ENCODE measurements around the gene PARD3.
A peak's percentile ranks its signal among the peaks of the same experiment; 100 is the strongest.

Gene PARD3

GRCh38 chr10:34761453-34761852 is 53.6 kb downstream of the PARD3 start:
- H3K27ac ChIP-seq (ENCODE audit: poor library complexity, severe bottlenecking), result peak overlapping the region; percentile 89
- no peak for DNase-seq (ENCODE audit: low spot score)
- ATAC-seq (ENCODE audit: low read depth), result no peak
- H3K36me3 ChIP-seq (ENCODE audit: low read depth), result no peaks in the 10 kb centered on the region
- H3K9me3 ChIP-seq (ENCODE audit: severe bottlenecking), result peaks cover 3% of the 10 kb centered on the region
- no peak overlapping the region for H3K4me3 ChIP-seq (ENCODE audit: severe bottlenecking)
- H3K27me3 ChIP-seq (ENCODE audit: insufficient read depth, poor library complexity, severe bottlenecking), result no peaks in the 10 kb centered on the region
- no peak for TF ChIP-seq CTCF (IDR thresholded peaks at IDR 0.05; ENCODE audit: poor library complexity, severe bottlenecking)
- peaks cover 48% of the 10 kb centered on the region for H3K4me1 ChIP-seq (ENCODE audit: insufficient read depth, poor library complexity, severe bottlenecking)

GRCh38 chr10:34760606-34761005 is 54.5 kb downstream of the PARD3 start:
- DNase-seq (ENCODE audit: low spot score) (no peak), ATAC-seq (ENCODE audit: low read depth) (peak; percentile 87)
- Histone ChIP-seq H3K9me3 (ENCODE audit: severe bottlenecking) (peaks cover 3% of the 10 kb centered on the region), H3K27ac (ENCODE audit: poor library complexity, severe bottlenecking) (peak overlapping the region; percentile 89), H3K27me3 (ENCODE audit: insufficient read depth, poor library complexity, severe bottlenecking) (no peaks in the 10 kb centered on the region), H3K36me3 (ENCODE audit: low read depth) (no peaks in the 10 kb centered on the region), H3K4me1 (ENCODE audit: insufficient read depth, poor library complexity, severe bottlenecking) (peaks cover 48% of the 10 kb centered on the region), H3K4me3 (ENCODE audit: severe bottlenecking) (no peak overlapping the region)
- TF ChIP-seq CTCF (IDR thresholded peaks at IDR 0.05; ENCODE audit: poor library complexity, severe bottlenecking), result no peak

- Histone ChIP-seq H3K4me1 (ENCODE audit: insufficient read depth, poor library complexity, severe bottlenecking) (peaks cover 48% of the 10 kb centered on the region), H3K4me3 (ENCODE audit: severe bottlenecking) (no peak overlapping the region), H3K27me3 (ENCODE audit: insufficient read depth, poor library complexity, severe bottlenecking) (no peaks in the 10 kb centered on the region), H3K9me3 (ENCODE audit: severe bottlenecking) (peaks cover 3% of the 10 kb centered on the region), H3K36me3 (ENCODE audit: low read depth) (no peaks in the 10 kb centered on the region), H3K27ac (ENCODE audit: poor library complexity, severe bottlenecking) (peak overlapping the region; percentile 89)
- ATAC-seq (ENCODE audit: low read depth) (no peak), DNase-seq (ENCODE audit: low spot score) (no peak)
- TF ChIP-seq CTCF (IDR thresholded peaks at IDR 0.05; ENCODE audit: poor library complexity, severe bottlenecking), result no peak
Observed at GRCh38 chr10:34759837-34760215, 55.3 kb downstream of the PARD3 start.

- no peak for DNase-seq (ENCODE audit: low spot score)
- peak overlapping the region; percentile 89 for H3K27ac ChIP-seq (ENCODE audit: poor library complexity, severe bottlenecking)
- H3K27me3 ChIP-seq (ENCODE audit: insufficient read depth, poor library complexity, severe bottlenecking), result no peaks in the 10 kb centered on the region
- H3K36me3 ChIP-seq (ENCODE audit: low read depth), result no peaks in the 10 kb centered on the region
- no peak overlapping the region for H3K4me3 ChIP-seq (ENCODE audit: severe bottlenecking)
- no peak for ATAC-seq (ENCODE audit: low read depth)
- peaks cover 48% of the 10 kb centered on the region for H3K4me1 ChIP-seq (ENCODE audit: insufficient read depth, poor library complexity, severe bottlenecking)
- peaks cover 3% of the 10 kb centered on the region for H3K9me3 ChIP-seq (ENCODE audit: severe bottlenecking)
- no peak for TF ChIP-seq CTCF (IDR thresholded peaks at IDR 0.05; ENCODE audit: poor library complexity, severe bottlenecking)
Observed at GRCh38 chr10:34759161-34759836, 55.8 kb downstream of the PARD3 start.

- Histone ChIP-seq H3K9me3 (ENCODE audit: severe bottlenecking) (peaks cover 3% of the 10 kb centered on the region), H3K27me3 (ENCODE audit: insufficient read depth, poor library complexity, severe bottlenecking) (no peaks in the 10 kb centered on the region), H3K4me3 (ENCODE audit: severe bottlenecking) (no peak overlapping the region), H3K4me1 (ENCODE audit: insufficient read depth, poor library complexity, severe bottlenecking) (peaks cover 48% of the 10 kb centered on the region), H3K27ac (ENCODE audit: poor library complexity, severe bottlenecking) (peak overlapping the region; percentile 89), H3K36me3 (ENCODE audit: low read depth) (no peaks in the 10 kb centered on the region)
- DNase-seq (ENCODE audit: low spot score), result no peak
- ATAC-seq (ENCODE audit: low read depth), result peak; percentile 81
- TF ChIP-seq CTCF (IDR thresholded peaks at IDR 0.05; ENCODE audit: poor library complexity, severe bottlenecking), result no peak
Observed at GRCh38 chr10:34758447-34758996, 56.6 kb downstream of the PARD3 start.
